Peyer's patch (tissue), 4 donors: Measurements from ENCODE around the gene TIAL1.

Source experiments
- POLR2A ChIP-seq, 2 donors: fragments of 450-650 bp; IDR thresholded peaks; one replicate each; pipeline ENCODE4 v1.5.1; 2017; ENCODE audit warnings: antibody characterized with exemption in 2 of 2, mild to moderate bottlenecking in 2 of 2, moderate library complexity in 2 of 2
- TF ChIP-seq, protein P1 (sequence below), 6 experiments: fragments of 450-650 bp in 4 of 6; fragments of 200-600 bp in 2 of 6; sonication (generic) in 1 of 6; IDR thresholded peaks; one replicate each; pipeline ENCODE4 v1.5.1; 2017 to 2019; ENCODE audit warnings: antibody characterized with exemption in 6 of 6, mild to moderate bottlenecking in 3 of 6, moderate library complexity in 1 of 6

DNA sequence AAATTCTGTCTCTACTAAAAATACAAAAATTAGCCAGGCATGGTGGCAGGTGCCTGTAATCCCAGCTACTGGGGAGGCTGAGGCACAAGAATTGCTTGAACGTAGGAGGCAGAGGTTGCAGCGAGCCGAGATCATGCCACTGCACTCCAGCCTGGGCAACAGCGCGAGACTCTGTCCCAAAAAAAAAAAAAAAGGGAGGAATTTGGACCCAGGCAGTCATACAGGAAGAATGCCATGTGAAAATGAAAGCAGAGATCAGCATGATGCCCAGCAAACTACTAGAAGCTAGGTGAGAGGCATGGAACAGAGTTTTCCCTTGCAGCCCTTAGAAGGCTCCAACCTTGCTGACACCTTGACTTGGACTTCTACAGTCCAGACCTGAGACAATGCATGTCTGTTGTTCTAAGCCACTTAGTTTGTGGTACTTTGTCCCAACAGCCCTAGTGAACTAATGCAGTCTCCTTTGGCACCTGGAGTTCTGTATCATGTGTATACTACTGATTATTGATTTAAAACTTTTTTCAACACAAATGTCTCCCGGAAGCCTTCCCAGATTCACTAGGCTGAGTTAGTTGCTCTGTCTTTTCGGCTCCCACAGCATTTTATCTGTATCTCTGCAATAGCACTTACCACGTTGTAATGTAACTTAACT is 44.2 kb upstream of the TIAL1 start:
- TF ChIP-seq, protein P1, sequence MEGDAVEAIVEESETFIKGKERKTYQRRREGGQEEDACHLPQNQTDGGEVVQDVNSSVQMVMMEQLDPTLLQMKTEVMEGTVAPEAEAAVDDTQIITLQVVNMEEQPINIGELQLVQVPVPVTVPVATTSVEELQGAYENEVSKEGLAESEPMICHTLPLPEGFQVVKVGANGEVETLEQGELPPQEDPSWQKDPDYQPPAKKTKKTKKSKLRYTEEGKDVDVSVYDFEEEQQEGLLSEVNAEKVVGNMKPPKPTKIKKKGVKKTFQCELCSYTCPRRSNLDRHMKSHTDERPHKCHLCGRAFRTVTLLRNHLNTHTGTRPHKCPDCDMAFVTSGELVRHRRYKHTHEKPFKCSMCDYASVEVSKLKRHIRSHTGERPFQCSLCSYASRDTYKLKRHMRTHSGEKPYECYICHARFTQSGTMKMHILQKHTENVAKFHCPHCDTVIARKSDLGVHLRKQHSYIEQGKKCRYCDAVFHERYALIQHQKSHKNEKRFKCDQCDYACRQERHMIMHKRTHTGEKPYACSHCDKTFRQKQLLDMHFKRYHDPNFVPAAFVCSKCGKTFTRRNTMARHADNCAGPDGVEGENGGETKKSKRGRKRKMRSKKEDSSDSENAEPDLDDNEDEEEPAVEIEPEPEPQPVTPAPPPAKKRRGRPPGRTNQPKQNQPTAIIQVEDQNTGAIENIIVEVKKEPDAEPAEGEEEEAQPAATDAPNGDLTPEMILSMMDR (IDR thresholded peaks at IDR 0.05): no peak
- no peak for TF ChIP-seq POLR2A (IDR thresholded peaks at IDR 0.05)
